ENCODE measurements around the gene BAG5.
A peak's percentile ranks its signal among the peaks of the same experiment; 100 is the strongest.
"Not testable (repeated sequence)": the region's sequence is repeated elsewhere in the genome, so short reads cannot be mapped to it uniquely, and the experiment has no call there.

The BAG5 gene

DNA sequence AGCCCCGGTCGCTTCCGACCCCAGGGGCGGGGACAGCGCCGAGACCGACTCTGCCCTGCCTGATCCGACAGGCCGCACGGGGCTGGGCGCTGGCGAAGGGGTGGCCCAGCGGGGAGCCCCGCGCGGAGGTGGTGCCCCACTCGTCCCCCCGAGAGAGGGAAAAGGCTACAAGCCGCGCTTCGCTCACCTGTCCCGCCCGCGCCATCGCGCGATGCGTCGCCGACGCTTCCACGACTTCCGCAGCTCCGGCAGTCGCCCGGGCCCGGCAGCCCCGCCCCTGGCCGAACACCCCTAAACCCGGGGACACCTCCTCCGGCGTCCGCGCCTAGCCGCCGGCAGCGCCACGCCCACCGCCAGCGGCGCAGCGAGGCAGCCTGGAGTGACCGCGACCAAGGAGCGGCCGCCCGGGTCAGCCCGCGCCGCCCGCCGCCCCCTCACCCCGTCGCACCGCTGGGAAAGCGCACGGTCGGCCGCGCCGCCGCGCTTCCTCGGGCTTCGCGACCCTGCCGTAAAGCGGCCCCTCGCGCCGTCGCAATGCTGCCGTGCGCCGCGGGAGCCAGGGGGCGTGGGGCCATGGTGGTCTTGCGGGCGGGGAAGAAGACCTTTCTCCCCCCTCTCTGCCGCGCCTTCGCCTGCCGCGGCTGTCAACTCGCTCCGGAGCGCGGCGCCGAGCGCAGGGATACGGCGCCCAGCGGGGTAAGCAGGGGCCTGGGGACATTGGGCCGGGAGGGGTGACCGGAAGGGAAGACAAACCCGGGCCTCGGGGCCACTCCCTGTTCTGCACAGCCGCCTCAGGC, at the start of gene BAG5, which contains the start of gene COA8:
Gene BAG5, minus strand, starts transcription at position 229 of the 797 bp plus-strand sequence. CDS start 1,493 bp downstream, outside the sequence.
Gene COA8, plus strand, starts transcription at position 532 of the 797 bp plus-strand sequence. Its CDS starts 42 bp downstream, at position 574.
- peaks cover 32% of the 10 kb centered on the region for H3K4me1 ChIP-seq (ENCODE audit: low read length)

DNA sequence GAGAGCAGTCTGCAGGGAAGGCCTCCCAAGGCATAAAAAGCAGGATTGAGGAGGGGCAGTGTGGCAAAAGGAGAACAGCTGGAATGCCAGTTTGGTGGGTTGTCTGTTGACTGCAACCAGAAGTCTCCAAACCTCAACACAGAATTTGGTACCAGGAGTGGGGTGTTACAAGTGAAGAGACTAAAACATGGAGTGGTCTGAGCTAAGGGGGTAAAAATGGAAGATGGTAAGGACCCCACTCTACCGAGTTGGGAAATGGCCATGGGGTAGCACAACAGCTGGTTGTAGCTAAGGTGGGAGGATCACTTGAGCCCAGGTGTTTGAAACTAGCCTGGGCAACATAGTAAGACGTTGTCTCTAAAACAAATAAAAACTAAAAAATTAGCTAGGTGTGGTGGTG, 48.8 kb upstream of the BAG5 start:
- H3K27ac ChIP-seq (ENCODE audit: low read length), result no peak overlapping the region
- peaks cover 4% of the 10 kb centered on the region; the same call in 1 of the 2 replicates for H3K9me3 ChIP-seq (ENCODE audit: insufficient read depth, low read length)

More for the DNA sequence above, at the start of gene BAG5, which contains the start of gene COA8:
- peaks cover 34% of the 10 kb centered on the region for H4K20me1 ChIP-seq (ENCODE audit: insufficient read depth, low read length)
- H3K4me2 ChIP-seq (ENCODE audit: low read length), result peak within 1 kb of the TSS; percentile 97
- no peak for TF ChIP-seq CTCF (IDR thresholded peaks at IDR 0.05; ENCODE audit: low read depth, low read length)
- H3K79me2 ChIP-seq (ENCODE audit: low read length), result peaks cover 90% of the 10 kb centered on the region
- H3K27me3 ChIP-seq (ENCODE audit: low read depth, low read length), result no peaks in the 10 kb centered on the region
- peaks cover 29% of the 10 kb centered on the region for H3K36me3 ChIP-seq (replicated peaks; ENCODE audit: low read depth, low read length)
- H3K9me3 ChIP-seq (ENCODE audit: insufficient read depth, low read length), result no peaks in the 10 kb centered on the region
- peak within 1 kb of the TSS; percentile 90 for H3K9ac ChIP-seq (ENCODE audit: low read length)
- H3K4me3 ChIP-seq (ENCODE audit: low read length), result peak within 1 kb of the TSS; percentile 93
- peak within 1 kb of the TSS; percentile 78; the same call in 1 of the 2 replicates for H2AFZ ChIP-seq (ENCODE audit: low read depth, low read length)
- H3K27ac ChIP-seq (ENCODE audit: low read length), result peak within 1 kb of the TSS; percentile 77

DNA sequence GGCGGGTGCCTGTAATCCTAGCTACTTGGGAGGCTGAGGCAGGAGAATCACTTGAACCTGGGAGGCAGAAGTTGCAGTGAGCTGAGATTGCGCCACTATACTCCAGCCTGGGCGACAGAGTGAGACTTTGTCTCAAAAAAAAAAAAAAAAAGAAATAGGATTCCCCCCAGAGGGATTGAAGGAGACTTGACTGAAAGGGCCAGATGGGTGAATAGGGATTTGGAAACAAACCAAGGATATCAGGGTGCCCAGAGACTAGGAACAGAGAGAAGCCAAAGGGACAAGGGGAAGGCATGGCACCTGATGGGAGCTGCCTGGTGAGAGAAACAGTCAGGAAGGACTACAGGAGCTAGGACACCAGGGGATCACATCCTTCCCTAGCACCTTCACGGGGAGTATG, 46.6 kb upstream of the BAG5 start:
- not testable (repeated sequence) for H3K9me3 ChIP-seq (ENCODE audit: insufficient read depth, low read length); H4K20me1 ChIP-seq (ENCODE audit: insufficient read depth, low read length); H2AFZ ChIP-seq (ENCODE audit: low read depth, low read length); H3K9ac ChIP-seq (ENCODE audit: low read length); H3K36me3 ChIP-seq (replicated peaks; ENCODE audit: low read depth, low read length); H3K4me2 ChIP-seq (ENCODE audit: low read length); H3K79me2 ChIP-seq (ENCODE audit: low read length); H3K4me3 ChIP-seq (ENCODE audit: low read length); H3K27ac ChIP-seq (ENCODE audit: low read length)
- Histone ChIP-seq H3K4me1 (ENCODE audit: low read length) (peaks cover 14% of the 10 kb centered on the region), H3K27me3 (ENCODE audit: low read depth, low read length) (peaks cover 13% of the 10 kb centered on the region)

More for the DNA sequence above, 48.8 kb upstream of the BAG5 start:
- H3K4me3 ChIP-seq (ENCODE audit: low read length), result no peak overlapping the region
- H2AFZ ChIP-seq (ENCODE audit: low read depth, low read length), result no peak overlapping the region
- no peak overlapping the region for H3K9ac ChIP-seq (ENCODE audit: low read length)
- no peak overlapping the region for H3K4me2 ChIP-seq (ENCODE audit: low read length)
- TF ChIP-seq CTCF (IDR thresholded peaks at IDR 0.05; ENCODE audit: low read depth, low read length), result no peak
- TF ChIP-seq EZH2phosphoT487 (IDR thresholded peaks at IDR 0.05; ENCODE audit: low read depth), result no peak
- peaks cover 13% of the 10 kb centered on the region for H3K27me3 ChIP-seq (ENCODE audit: low read depth, low read length)
- H3K4me1 ChIP-seq (ENCODE audit: low read length), result peaks cover 14% of the 10 kb centered on the region
- no peaks in the 10 kb centered on the region for H4K20me1 ChIP-seq (ENCODE audit: insufficient read depth, low read length)
- no peaks in the 10 kb centered on the region for H3K79me2 ChIP-seq (ENCODE audit: low read length)
- no peaks in the 10 kb centered on the region for H3K36me3 ChIP-seq (replicated peaks; ENCODE audit: low read depth, low read length)

DNA sequence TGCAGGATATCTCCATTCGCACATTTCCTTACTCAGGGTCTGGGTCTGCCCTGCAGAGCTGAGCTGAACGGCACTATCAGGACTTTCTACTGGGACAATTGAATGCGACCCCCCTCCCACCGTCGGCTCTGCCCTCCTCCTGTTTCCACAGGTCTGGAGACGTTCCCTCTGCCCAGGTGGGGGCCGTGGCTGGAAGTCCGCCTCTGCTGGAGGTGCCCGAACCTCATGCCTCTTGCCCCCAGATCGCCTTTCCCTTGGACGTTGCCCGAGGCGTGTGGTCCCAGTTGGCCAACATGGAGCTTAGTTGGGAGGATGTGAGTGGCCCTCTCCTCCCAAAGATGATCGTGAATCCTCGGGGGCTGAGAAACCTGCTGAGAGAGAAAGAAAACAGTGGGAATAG, 45.4 kb upstream of the BAG5 start:
- H3K4me2 ChIP-seq (ENCODE audit: low read length), result peak overlapping the region; percentile 90
- H2AFZ ChIP-seq (ENCODE audit: low read depth, low read length), result no peak overlapping the region
- H3K27ac ChIP-seq (ENCODE audit: low read length), result no peak overlapping the region
- no peaks in the 10 kb centered on the region for H3K36me3 ChIP-seq (replicated peaks; ENCODE audit: low read depth, low read length)
- H3K27me3 ChIP-seq (ENCODE audit: low read depth, low read length), result peaks cover 13% of the 10 kb centered on the region
- H4K20me1 ChIP-seq (ENCODE audit: insufficient read depth, low read length), result no peaks in the 10 kb centered on the region
- no peak overlapping the region for H3K9ac ChIP-seq (ENCODE audit: low read length)
- no peaks in the 10 kb centered on the region for H3K79me2 ChIP-seq (ENCODE audit: low read length)
- TF ChIP-seq EZH2phosphoT487 (IDR thresholded peaks at IDR 0.05; ENCODE audit: low read depth) (no peak), CTCF (IDR thresholded peaks at IDR 0.05; ENCODE audit: low read depth, low read length) (no peak)
- peak overlapping the region; percentile 70 for H3K4me3 ChIP-seq (ENCODE audit: low read length)
- H3K9me3 ChIP-seq (ENCODE audit: insufficient read depth, low read length), result peaks cover 4% of the 10 kb centered on the region; the same call in 1 of the 2 replicates
- peaks cover 14% of the 10 kb centered on the region for H3K4me1 ChIP-seq (ENCODE audit: low read length)

Data from OCI-LY3 (cell line).